GM21723 (cell line): ENCODE results near the gene GRM7.

Experiments used
- ATAC-seq: cut with Tn5 transposase; IDR thresholded peaks from one replicate; pipeline ENCODE4 v1.9.1; 2021; ENCODE audit warnings: mild to moderate bottlenecking, moderate library complexity; ENCODE audit not compliant: unreplicated experiment

GRM7 gene

DNA sequence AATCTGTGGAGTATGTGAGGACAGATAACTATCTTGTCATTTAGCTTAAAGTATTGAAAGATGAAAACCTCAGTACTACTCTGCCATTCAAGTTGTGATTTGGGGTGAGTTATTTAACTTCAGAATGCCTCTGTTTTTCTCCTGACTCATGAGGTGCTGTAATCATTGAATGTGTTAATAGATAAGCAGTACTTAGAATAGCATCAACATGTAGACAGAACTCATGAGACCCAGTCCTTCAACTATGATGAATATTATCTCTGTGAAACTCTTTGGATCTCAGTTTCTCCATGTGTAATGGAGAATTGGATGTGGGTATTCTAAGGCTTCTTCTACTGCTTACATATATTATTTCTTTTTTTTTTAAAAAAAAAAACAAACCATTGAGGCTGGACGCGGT lies 431.4 kb downstream of the GRM7 start:
- ATAC-seq: no peak

DNA sequence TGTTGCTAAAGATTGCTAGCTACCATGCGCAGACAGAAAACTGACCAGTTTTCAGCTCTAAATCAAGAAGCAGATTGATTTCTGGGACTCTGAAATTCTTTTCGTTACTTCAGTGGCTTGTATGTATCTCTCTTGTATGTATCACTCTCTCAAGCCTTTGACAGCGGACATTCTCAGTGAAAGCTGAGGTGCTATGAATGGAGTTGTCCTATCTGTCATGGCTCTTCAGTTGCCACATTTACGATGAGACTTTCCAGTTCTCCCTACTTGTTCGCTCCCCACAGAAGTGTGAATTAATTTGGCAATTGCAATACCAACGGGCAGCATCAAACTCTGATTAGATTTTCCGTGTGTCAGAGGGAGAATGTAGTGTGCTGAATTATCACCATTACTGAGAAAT lies 432.4 kb downstream of the GRM7 start:
- ATAC-seq: no peak

DNA sequence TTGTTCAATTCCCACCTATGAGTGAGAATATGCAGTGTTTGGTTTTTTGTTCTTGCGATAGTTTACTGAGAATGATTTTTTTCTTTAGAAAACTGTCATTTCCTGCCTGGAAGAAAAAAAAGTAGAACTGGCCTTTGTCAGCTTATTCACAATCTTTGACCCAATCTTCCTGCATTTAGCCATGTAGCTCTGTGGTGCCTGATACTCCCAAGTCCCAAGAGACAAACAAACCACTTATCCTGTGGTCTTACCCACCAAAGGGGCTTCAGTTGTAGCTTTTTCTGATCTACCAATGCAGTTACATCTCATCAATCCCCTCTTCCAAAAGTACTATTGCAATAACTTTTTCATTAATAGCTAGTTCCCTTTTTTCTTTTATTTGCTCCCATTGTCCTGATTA lies 444.6 kb downstream of the GRM7 start:
- no peak for ATAC-seq

DNA sequence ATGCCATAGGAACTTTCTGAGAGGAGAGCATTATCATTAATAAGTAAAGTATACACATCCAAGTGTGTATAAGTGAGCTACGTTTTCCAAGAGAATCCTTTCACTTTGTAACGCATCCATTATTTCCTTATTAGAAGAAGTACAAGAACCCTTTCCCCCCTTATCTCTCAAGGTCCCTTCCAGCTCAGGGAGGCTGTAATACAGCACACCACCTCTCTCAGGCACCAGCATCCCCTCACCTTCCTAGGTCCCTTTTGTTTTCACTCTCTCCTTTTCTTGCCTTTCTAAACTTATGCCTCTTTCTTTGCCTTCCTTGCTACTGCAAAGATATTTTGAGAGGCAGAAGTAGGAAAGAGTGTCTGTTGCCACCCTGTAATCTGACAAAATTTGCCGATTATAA lies 446.0 kb downstream of the GRM7 start:
- ATAC-seq: no peak

DNA sequence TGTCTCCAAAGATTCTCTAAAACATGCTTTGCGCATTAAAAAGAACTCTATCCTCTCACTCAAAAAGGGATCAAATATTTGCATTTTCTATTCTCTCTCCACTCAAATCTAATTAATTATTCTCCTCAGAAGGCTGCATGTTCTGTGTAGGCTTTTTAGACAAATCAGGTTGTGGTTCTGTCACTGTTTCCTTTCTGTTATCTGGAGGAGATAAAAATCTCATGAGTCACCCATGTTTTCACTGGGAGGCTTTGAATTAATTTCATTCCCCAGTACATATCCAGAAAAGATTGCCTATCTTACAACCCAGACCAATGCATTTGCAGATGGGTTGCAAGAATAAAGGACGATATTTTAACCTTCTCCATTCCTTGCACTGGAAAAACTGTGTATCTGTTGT lies 446.5 kb downstream of the GRM7 start:
- no peak for ATAC-seq

DNA sequence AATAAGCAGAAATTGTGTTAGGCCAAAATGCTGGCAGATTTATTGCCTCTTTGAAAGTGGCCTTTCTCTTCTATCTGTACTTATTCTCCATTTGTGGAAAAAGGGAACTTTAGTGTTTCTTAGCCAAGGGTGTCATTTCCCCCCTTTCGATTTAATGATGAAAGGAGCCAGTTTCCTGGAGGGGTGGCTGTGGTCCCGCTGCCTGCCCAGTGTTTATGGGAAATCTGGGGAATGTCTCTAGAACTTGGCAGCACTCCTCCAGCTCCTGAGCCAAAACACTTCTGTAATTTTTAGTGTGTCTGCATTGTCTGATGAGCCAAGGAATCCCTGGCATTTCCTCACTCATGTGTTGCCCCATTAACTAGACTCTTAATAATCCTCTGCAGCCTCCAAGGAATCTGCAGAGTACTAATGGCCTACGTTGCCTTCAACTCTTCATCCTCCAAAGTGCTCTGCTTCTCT lies 448.8 kb downstream of the GRM7 start:
- ATAC-seq: no peak

DNA sequence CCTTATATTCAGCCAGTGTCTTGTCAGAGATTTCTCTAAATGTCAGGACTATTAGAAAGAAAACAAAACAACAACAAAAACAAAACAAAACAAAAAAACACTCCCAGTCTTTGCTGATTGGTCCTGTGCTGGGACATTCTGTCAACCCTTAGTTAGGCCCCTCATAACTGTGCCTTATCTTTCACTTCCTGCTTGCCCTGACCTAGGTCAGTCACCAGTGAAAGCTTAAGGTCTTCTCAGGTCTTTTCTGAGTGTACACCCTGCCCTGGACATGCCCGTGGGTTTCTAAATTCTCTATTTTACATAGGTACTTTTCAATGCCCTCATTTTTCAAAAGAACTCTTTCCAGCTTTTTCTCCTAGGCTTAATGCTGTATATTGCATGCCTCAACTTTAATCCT lies 454.1 kb downstream of the GRM7 start:
- ATAC-seq: no peak

DNA sequence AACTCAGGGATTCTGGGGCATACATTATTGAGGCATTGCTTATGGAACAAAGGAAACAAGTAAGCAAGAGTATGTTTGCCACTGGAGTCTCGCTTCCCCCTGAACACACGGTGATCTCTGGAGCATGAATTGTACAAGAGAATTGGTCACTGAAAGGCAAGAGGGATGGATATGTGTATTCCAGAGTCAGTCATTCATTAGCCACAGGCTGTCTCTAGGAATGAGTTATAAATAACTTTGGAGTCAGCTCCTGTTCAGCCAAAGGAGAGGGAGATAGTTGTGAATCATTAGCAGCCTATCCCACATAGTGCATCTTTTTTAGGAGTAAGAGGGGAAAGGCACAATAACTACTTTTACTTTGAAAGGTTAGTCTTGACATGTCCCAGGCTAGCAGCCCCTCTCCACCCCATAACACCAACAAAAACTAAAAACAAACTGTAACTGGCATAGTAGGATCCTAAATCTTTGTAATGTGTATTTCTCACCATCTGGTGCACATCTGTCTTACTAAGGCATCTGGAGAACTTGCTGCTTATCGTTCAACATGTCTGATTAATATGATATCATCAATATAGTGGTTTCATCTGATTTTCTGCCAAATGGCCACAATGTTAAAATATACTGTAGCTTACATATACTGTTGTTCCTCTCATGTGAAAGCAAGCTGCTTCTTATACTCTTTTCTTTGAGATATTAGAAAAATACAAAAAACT lies 462.2 kb downstream of the GRM7 start:
- no peak for ATAC-seq

DNA sequence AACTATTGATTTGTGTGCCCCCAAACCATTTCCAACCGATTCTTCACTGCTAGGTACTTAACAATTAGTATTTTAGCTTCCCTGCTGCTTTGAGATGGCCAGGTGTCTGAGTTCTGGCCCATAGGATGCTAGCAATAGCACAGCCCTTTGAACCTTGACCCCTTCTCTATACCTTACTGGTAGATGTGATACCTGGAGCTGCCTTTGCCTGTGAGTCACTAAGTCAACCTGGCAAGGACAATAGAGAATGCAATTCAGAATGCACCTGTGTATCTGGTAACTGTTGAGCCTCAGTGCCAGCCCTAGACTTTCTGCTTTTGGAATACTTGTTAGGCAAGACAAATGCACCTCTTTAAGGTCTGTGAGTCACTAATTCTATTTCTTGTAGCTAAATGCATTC lies 467.4 kb downstream of the GRM7 start:
- ATAC-seq: no peak

DNA sequence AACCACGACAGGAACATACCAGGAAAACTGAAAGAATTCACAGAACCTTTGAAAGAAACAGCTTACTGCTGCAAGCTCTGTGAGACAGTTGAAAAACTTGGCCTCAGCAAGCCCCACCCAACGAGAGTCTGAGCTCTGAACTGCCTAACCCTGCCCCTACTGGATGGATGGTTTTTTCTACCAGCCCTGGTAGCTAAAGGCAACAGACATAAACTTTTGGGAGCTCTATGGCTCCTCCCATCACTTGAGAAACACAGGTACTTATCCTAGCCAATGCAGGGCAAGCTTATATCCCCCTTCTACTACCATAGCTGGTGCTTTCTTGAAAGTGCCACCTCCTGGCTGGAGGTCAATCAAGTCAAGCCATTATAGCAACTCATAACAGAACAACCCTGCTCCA lies 471.8 kb downstream of the GRM7 start:
- no peak for ATAC-seq

DNA sequence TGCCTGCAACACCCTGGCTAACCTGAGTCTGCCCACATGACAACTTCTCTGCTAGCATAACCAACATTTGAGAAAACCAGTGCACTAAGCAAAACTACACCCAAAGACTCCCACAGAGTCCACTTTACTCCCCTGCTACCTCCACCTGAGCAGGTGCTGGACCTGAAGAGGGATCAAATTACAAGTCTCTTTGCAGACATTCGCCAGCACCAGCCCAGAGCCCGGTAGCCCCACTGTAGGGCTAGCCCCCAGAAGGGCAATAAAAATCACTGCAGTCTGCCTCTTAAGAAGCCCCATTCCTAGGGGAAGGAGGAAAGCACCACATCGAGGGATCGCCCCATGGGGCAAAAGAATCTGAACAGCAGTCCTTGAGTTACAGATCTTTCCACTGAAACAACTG lies 472.2 kb downstream of the GRM7 start:
- ATAC-seq: no peak

DNA sequence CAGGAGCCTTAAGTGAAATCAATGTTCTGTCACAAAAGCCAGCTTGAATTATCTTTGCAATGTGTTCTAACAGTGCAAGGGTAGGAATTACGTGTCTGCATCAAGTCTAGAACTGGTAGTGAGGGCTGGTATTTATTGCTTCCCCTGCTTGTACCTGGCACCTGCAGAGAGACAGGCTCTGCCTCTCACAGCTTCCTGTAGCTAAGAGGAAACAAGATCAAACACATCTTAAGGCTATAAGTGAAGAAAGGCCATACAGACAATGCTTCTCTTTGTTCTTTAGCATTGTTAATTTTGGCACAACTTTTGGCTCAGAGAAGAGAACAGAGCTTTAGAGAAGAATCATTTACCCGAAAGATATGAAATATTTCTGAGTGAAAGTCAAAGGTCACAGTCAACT lies 479.9 kb downstream of the GRM7 start:
- no peak for ATAC-seq

DNA sequence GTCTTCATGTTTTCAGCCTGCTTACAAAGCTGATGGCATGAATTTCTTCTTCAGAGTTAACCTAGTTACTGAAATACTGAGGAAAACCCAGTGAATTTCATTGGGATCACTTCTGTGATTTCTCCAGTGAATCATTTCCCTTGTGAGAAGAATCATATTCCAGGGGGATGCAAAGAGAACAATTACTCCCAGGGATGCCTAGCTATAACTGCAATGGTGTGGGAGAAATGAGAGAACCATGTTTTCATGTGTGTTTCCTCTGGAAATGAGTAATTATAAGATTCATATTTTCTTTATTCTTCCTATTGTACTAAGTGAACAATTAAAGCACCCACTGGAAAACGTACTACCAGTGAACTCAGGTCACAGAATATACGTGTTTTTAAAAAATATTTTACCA lies 485.4 kb downstream of the GRM7 start:
- ATAC-seq: no peak

DNA sequence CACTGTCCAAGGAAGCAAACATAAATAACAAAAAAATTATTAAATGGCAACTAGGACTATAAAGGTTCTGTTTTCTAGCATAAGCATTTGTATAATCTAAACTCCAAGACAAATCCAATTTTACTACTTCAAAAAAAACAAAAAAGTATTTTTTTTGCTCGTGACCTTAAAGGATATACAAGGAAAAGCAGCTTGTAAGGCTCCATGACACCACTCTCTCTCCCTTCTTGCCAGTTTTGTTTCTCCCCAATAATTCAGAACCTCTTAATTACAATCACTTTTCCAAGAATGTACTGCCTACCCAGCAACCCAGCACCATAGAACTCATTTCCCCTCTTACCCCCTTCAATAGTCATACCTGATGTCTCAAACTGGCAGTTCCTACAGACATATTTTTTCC lies 496.2 kb downstream of the GRM7 start:
- no peak for ATAC-seq

DNA sequence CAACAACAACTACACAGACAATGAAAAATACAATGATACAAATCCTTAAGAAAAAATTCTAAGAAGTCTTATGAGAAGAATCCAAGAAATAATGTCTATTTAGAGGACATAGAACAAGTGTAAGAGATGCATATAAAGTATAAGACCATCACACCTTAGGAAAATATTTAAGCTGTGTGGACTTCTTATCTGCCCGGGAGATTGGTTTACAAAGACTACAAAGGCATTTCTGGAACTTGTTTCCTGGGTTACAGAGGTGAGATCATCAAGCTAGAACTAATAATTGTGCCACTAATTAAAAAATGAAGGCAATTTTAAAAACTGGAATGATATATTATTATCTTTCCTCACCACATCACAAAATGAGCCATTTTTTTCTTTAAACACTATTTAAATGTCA lies 507.1 kb downstream of the GRM7 start:
- ATAC-seq: no peak

DNA sequence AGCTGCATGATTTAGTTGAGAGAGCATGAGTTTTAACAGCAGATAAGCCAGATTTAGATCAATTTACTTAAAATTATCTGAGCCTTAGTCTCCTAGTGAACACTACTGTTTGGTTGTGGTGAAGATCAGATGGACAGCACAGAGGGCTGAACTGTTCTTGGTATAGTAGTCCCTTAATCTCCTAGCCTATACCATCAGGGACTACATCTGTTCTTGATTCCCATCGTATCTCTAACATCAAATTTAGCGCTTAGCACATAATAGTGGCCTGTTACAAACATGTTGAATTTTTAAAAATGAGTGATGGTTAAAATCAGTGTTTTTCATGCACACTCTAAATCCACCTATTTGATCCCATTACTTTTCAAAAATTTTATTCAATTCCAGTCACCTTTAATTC lies 507.7 kb downstream of the GRM7 start:
- ATAC-seq: no peak

DNA sequence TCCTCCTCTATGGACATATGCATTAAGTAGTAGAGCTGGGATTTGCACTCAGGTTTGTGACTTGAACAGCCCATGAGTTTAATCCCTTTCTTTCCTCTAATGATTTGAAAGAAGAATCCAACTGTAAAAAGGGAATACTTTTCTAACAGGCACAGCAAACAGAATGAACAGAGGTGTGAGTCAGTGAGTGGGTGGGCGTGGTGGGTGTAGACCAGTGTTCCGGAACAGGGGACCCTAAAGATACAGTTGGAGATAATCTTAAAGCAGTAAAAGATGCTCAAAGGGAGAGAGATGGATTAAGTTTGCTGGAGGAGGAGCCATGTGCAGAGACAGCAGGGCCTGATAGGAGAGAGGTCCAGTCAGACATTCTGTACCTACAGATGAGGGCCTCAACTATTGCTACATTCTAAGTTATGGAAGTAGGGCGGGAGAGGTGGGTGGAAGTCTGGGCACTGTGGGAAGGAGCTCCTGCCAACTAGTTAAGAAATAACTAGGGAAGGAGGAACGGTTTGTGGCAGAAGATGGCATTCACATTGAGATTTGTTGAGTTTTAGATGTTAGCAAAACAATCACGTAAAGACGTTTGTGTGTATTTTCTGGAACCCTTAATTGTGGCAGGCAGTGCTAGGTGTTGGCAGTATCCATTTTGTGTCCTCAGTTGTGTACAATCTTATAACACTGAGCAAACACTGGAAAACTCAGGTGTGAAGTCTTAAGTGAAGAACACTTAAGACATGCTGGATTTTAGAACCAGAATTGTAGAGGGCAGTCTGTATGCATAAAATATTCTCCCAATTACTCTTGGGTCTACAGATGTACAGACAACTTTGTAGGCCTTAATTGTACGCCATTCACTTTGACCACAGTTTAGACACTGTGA lies 511.0 kb downstream of the GRM7 start:
- no peak for ATAC-seq

DNA sequence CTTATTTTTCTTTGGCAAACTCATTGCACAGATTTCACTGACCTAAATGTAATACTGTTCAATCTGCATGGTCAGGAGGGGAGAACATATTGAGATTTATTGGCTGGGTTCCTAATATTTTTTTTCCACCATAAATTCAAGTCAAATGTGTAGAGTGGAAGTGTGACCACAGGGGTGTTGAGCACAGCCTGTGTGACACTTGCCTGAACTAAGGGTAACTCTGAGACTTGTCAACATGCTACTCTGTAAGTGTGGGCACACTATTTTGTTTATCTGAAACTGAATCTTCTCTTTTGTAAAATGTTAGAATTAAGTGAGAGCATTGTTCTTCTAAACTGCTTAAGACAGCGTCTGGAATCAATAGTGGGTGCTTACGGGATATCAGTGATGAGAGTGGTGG lies 516.2 kb downstream of the GRM7 start:
- ATAC-seq: no peak

DNA sequence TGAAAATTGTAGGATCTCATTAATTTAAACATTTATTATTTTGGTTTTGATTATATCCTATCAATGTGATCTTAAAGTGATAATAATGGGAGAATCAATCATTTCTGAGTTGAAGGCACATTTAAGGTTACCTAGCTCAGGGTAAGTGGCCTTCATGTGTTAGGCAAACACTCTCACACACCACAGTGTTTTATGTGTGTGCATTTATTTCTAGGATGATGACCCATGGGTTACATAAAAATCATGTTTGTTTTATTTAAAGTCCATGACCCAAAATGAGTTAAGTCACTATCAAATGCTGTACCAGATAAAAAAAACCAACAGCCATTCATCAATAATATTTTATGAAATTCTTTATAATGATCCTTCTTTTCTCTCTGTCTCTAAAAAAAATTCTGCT lies 520.8 kb downstream of the GRM7 start:
- no peak for ATAC-seq

DNA sequence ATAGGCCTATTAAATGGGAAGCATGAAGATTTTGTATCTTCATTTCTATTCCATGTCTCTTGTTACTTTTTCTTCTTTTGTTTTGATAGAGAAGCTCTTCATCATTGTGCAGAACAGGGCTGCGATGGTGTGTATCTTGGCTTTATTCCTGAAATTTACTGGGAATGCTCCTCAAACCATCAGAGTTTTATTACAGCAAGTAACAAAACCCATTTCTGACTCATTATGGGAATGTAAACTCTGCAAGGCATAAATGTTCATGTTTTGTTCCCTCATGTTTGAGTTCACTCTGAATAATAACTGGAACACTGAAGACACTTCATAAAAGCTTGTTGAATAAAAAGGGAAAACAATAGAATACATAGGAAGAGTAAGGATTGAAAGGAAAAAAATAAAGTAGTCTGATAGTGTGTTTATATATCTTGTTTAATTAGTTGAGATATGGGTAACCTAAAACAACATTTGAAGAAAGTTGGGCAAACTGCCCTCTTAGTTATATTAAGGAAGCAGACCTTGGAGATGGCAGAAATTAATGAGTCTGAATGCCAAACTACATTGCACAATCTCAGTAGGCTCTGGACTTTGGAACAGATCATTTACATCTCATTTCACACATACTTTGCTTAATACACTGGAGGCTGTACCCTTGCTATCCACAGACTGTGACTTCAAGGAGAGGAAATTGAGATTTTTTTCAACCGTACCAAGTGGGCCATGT lies 521.5 kb downstream of the GRM7 start:
- no peak for ATAC-seq

DNA sequence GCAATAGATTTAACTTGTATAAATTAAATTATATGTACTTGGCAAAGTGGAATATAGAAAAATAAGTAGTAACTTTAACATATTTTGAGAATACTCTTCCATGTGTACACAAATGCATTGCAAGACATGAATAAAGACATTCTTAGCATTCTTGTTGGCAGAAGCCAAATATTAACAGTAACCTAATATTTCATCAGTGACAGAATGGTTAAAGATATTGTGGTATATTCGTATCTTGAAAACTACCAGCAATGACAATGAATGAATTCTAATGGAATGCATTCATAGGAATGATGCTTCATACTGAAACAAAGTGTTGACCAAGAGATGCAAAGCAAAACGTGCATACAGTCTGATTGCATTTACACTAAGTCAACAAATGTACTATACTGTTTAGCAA lies 524.7 kb downstream of the GRM7 start:
- ATAC-seq: no peak

DNA sequence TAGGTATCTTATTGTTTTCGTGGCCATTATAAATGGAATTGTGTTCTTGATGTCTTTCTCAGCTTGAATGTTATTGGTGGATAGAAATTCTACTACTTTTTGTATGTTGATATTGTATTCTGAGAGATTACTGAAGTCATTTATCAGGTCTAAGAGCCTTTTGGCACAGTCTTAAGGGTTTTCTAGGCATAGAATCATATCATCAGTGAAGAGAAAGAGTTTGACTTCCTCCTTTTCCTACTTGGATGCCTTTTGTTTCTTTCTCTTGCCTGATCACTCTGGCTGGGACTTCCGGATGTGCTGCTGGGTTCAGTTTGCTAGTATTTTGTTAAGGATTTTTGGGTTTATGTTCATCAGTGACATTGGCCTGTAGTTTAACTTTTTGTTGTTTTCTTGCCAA lies 527.1 kb downstream of the GRM7 start:
- ATAC-seq: no peak
